ENCODE results near the gene SLC13A2. TPM values are rescaled to one million over a fixed set of nuclear protein-coding genes. Genes with fewer than 3 reads are reported as not detected.

The SLC13A2 gene
- total and polyA plus RNA-seq, 2 donors (not counting 3 experiments of a cell fraction or from before 2014, with no cell fraction given), result not detected

DNA sequence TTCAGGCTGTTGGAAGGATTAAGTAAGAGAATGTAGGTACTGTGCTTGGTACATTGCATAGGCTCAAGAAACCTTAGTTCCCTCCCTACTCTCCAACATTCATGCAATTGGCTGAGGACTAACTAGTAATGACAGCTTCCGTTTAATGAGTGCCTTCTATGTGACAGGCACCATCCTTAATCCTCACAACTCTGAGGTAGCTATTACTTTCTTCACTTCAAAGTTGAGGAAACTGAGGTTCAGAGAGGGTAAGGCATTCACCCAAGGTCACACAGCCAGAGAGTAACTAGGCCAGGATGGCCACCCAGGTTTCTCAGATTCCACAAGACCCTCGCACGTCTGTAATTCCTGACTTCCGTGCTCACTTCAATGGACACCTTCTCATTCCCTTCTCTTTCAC is 56.8 kb downstream of the SLC13A2 start:
- Histone ChIP-seq H2AFZ (ENCODE audit: low read depth, low read length) (no peak overlapping the region), H3K27me3 (ENCODE audit: control insufficient read depth in 2 of 2, insufficient read depth in 2 of 2, low read length in 2 of 2) (no peaks in the 10 kb centered on the region), H3K9me1 (replicated peaks; ENCODE audit: control insufficient read depth, extremely low read depth, insufficient read depth, low read length) (no peaks in the 10 kb centered on the region), H3K4me1 (ENCODE audit: control insufficient read depth, extremely low read depth, insufficient read depth, low read length) (no peaks in the 10 kb centered on the region), H3K36me3 (ENCODE audit: control insufficient read depth in 2 of 2, extremely low read depth in 1 of 2, insufficient read depth in 2 of 2, low read length in 2 of 2) (no peaks in the 10 kb centered on the region), H4K20me1 (replicated peaks; ENCODE audit: control insufficient read depth, extremely low read depth, insufficient read depth, low read length) (no peaks in the 10 kb centered on the region), H3K9ac (replicated peaks; ENCODE audit: extremely low read depth, insufficient read depth, low read length) (no peak overlapping the region), H3K27ac (ENCODE audit: insufficient read depth, low read depth, low read length) (no peak overlapping the region), H3K79me2 (ENCODE audit: control insufficient read depth, insufficient read depth, low read length) (no peaks in the 10 kb centered on the region), H3K9me3 (replicated peaks; ENCODE audit: control insufficient read depth, insufficient read depth, low read length) (no peaks in the 10 kb centered on the region), H3K4me3 (replicated peaks in 1 of 3; ENCODE audit: insufficient read depth in 1 of 3, low read depth in 1 of 3, low read length in 3 of 3) (no peak overlapping the region), H3K4me2 (ENCODE audit: insufficient read depth, low read length) (no peak overlapping the region)
- DNase-seq (ENCODE audit: low read depth, low spot score) (no peak), FAIRE-seq (no peak)
- dilution Hi-C loops (cut with MboI; ENCODE audit: extremely low pct_ligation_motif_present, low sequenced_read_pairs) (no loop called here), intact Hi-C loops (cut with micrococcal nuclease) (loop anchor here (1.0 kb wide), 1 partner anchor 11 kb away; no protein-coding TSS in a partner anchor)
- CTCF ChIA-PET, result no interaction called here
- POLR2A ChIA-PET, result no interaction called here
- no TSS peak for BruUV-seq (replicated peaks)
- TF ChIP-seq, protein P1, sequence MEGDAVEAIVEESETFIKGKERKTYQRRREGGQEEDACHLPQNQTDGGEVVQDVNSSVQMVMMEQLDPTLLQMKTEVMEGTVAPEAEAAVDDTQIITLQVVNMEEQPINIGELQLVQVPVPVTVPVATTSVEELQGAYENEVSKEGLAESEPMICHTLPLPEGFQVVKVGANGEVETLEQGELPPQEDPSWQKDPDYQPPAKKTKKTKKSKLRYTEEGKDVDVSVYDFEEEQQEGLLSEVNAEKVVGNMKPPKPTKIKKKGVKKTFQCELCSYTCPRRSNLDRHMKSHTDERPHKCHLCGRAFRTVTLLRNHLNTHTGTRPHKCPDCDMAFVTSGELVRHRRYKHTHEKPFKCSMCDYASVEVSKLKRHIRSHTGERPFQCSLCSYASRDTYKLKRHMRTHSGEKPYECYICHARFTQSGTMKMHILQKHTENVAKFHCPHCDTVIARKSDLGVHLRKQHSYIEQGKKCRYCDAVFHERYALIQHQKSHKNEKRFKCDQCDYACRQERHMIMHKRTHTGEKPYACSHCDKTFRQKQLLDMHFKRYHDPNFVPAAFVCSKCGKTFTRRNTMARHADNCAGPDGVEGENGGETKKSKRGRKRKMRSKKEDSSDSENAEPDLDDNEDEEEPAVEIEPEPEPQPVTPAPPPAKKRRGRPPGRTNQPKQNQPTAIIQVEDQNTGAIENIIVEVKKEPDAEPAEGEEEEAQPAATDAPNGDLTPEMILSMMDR (IDR thresholded peaks at IDR 0.05; ENCODE audit: extremely low read depth in 1 of 2, insufficient read depth in 1 of 2, low read depth in 1 of 2, low read length in 2 of 2), result no peak
- TF ChIP-seq MYC (IDR thresholded peaks at IDR 0.05; ENCODE audit: low read depth, low read length) (no peak), FOS (IDR thresholded peaks at IDR 0.05; ENCODE audit: borderline replicate concordance, insufficient read depth, low read length) (no peak), POLR2A (IDR thresholded peaks at IDR 0.05; ENCODE audit: low read depth, low read length) (no peak), GATA2 (IDR thresholded peaks at IDR 0.05; ENCODE audit: insufficient read depth, insufficient read length, low read depth, low read length) (no peak)
- TF ChIP-seq, protein P2, sequence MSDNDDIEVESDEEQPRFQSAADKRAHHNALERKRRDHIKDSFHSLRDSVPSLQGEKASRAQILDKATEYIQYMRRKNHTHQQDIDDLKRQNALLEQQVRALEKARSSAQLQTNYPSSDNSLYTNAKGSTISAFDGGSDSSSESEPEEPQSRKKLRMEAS (IDR thresholded peaks at IDR 0.05; ENCODE audit: insufficient read depth, insufficient read length), result no peak

DNA sequence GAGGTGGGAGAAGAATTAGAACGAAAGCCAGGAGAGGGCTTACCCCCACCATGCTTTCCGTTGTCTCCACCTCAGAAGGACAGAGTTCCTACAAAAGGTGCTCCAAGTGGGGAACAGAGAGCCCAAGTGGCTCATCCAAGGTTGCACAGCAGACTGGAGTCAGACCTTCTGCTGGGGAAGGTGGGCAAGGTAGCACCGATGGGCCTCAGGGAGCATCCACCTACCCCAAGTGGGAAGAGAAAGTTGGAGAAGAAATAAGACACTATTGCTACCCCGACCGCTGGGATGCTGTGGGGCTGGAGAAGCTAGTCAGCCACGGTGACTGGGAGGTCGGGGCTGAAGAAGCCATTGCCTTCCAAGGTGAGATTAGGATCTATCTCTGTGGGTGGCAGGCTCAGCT is 57.5 kb downstream of the SLC13A2 start:
- Histone ChIP-seq H3K4me1 (ENCODE audit: control insufficient read depth, extremely low read depth, insufficient read depth, low read length) (no peaks in the 10 kb centered on the region), H3K27ac (ENCODE audit: insufficient read depth, low read depth, low read length) (no peak overlapping the region), H2AFZ (ENCODE audit: low read depth, low read length) (no peak overlapping the region), H3K4me2 (ENCODE audit: insufficient read depth, low read length) (no peak overlapping the region), H3K9me3 (replicated peaks; ENCODE audit: control insufficient read depth, insufficient read depth, low read length) (no peaks in the 10 kb centered on the region), H3K9me1 (replicated peaks; ENCODE audit: control insufficient read depth, extremely low read depth, insufficient read depth, low read length) (no peaks in the 10 kb centered on the region), H4K20me1 (replicated peaks; ENCODE audit: control insufficient read depth, extremely low read depth, insufficient read depth, low read length) (no peaks in the 10 kb centered on the region), H3K27me3 (ENCODE audit: control insufficient read depth in 2 of 2, insufficient read depth in 2 of 2, low read length in 2 of 2) (no peaks in the 10 kb centered on the region), H3K4me3 (replicated peaks in 1 of 3; ENCODE audit: insufficient read depth in 1 of 3, low read depth in 1 of 3, low read length in 3 of 3) (no peak overlapping the region), H3K36me3 (ENCODE audit: control insufficient read depth in 2 of 2, extremely low read depth in 1 of 2, insufficient read depth in 2 of 2, low read length in 2 of 2) (no peaks in the 10 kb centered on the region), H3K79me2 (ENCODE audit: control insufficient read depth, insufficient read depth, low read length) (no peaks in the 10 kb centered on the region), H3K9ac (replicated peaks; ENCODE audit: extremely low read depth, insufficient read depth, low read length) (no peak overlapping the region)
- ChIA-PET POLR2A (no interaction called here), CTCF (interaction anchor here (0.9 kb wide), 1 partner anchor 10 kb away, joined by 4 read pairs; no protein-coding TSS in a partner anchor)
- FAIRE-seq, result no peak
- dilution Hi-C loops (cut with MboI; ENCODE audit: extremely low pct_ligation_motif_present, low sequenced_read_pairs) (no loop called here), intact Hi-C loops (cut with micrococcal nuclease) (loop anchor here (1.0 kb wide), 1 partner anchor 10 kb away; no protein-coding TSS in a partner anchor)
- no peak for DNase-seq (ENCODE audit: low read depth, low spot score)
- TF ChIP-seq JUN (IDR thresholded peaks at IDR 0.05; ENCODE audit: borderline replicate concordance, insufficient read depth, insufficient read length, low read depth), result no peak
- TF ChIP-seq GATA2 (IDR thresholded peaks at IDR 0.05; ENCODE audit: insufficient read depth, insufficient read length, low read depth, low read length), result no peak
- BruUV-seq (replicated peaks), result no TSS peak
